Mesendoderm (in vitro differentiated cells): ENCODE measurements around the gene ACACA.

Experiments used
- DNase-seq: peaks from one replicate; pipeline ENCODE4 v3.0.0; 2013
- H2AK5ac ChIP-seq: 2 replicates; pipeline ENCODE4 v1.6.1; 2013; ENCODE audit warnings: low read length, inconsistent platforms
- H2BK120ac ChIP-seq: 2 replicates; pipeline ENCODE4 v1.6.1; 2013; ENCODE audit warnings: low read depth, mild to moderate bottlenecking, low read length, moderate library complexity, mixed read lengths
- H2BK15ac ChIP-seq: replicated peaks from 2 replicates; pipeline ENCODE4 v1.6.1; 2013; ENCODE audit warnings: low read depth, mild to moderate bottlenecking, moderate library complexity
- H2BK5ac ChIP-seq: 2 replicates; pipeline ENCODE4 v1.6.1; 2013; ENCODE audit warnings: low read length, inconsistent platforms
- H3K18ac ChIP-seq: 2 replicates; pipeline ENCODE4 v1.6.1; 2013; ENCODE audit warnings: mild to moderate bottlenecking, low read length, mixed read lengths
- H3K23ac ChIP-seq: one replicate; pipeline ENCODE4 v1.6.1; 2013; ENCODE audit warnings: low read length
- H3K27ac ChIP-seq: 2 replicates; pipeline ENCODE4 v1.5.1; 2013; ENCODE audit warnings: low read depth, mild to moderate bottlenecking, inconsistent platforms, low read length, moderate library complexity
- H3K27me3 ChIP-seq: 2 replicates; pipeline ENCODE4 v1.6.1; 2013; ENCODE audit warnings: low read length, control low read depth, mild to moderate bottlenecking, inconsistent platforms; ENCODE audit not compliant: insufficient read depth, poor library complexity
- H3K36me3 ChIP-seq: 2 replicates; pipeline ENCODE4 v1.6.1; 2013; ENCODE audit warnings: low read length, inconsistent platforms; ENCODE audit not compliant: control insufficient read depth, insufficient read depth
- H3K4ac ChIP-seq: one replicate; pipeline ENCODE4 v1.6.1; 2013; ENCODE audit warnings: low read depth, mild to moderate bottlenecking, low read length, moderate library complexity
- H3K4me1 ChIP-seq: 2 replicates; pipeline ENCODE4 v1.6.1; 2013; ENCODE audit warnings: low read depth, low read length, inconsistent platforms; ENCODE audit not compliant: control insufficient read depth
- H3K4me2 ChIP-seq: 2 replicates; pipeline ENCODE4 v1.6.1; 2013; ENCODE audit warnings: low read length
- H3K4me3 ChIP-seq: 2 replicates; pipeline ENCODE4 v1.5.1; 2013; ENCODE audit warnings: mild to moderate bottlenecking, low read length
- H3K56ac ChIP-seq: one replicate; pipeline ENCODE4 v1.6.1; 2013; ENCODE audit warnings: low read length
- H3K79me1 ChIP-seq: 2 replicates; pipeline ENCODE4 v1.6.1; 2013; ENCODE audit warnings: low read length, inconsistent platforms
- H3K79me2 ChIP-seq: 2 replicates; pipeline ENCODE4 v1.6.1; 2013; ENCODE audit warnings: mild to moderate bottlenecking, low read length; ENCODE audit not compliant: control insufficient read depth, insufficient read depth
- H3K9ac ChIP-seq: 2 replicates; pipeline ENCODE4 v1.6.1; 2013; ENCODE audit warnings: low read length, inconsistent platforms
- H4K5ac ChIP-seq: one replicate; pipeline ENCODE4 v1.6.1; 2013; ENCODE audit warnings: low read length
- H4K8ac ChIP-seq: one replicate; pipeline ENCODE4 v1.6.1; 2013; ENCODE audit warnings: low read depth, mild to moderate bottlenecking, control low read depth, low read length, moderate library complexity
- WGBS: extraction: QIAGEN DNeasy Blood & Tissue Kit; methylation state at CpG from one replicate; pipeline ENCODE4 v1.1.7; 2013; ENCODE audit warnings: low lambda C conversion rate, missing lambda C conversion rate; ENCODE audit not compliant: insufficient coverage; ENCODE audit errors: extremely low coverage; 5-methylcytosine and 5-hydroxymethylcytosine counted together

ACACA gene

GRCh38 chr17:37158290-37158689 lies 248.3 kb downstream of the ACACA start:
- H3K23ac ChIP-seq = no peak overlapping the region
- H2BK15ac ChIP-seq = no peak overlapping the region
- no peak overlapping the region for H2AK5ac ChIP-seq
- no peak overlapping the region for H3K4me3 ChIP-seq
- peaks cover 3% of the 10 kb centered on the region for H3K36me3 ChIP-seq
- H4K8ac ChIP-seq = no peak overlapping the region
- H3K56ac ChIP-seq = no peak overlapping the region
- no peak for DNase-seq
- H2BK5ac ChIP-seq = no peak overlapping the region
- H3K18ac ChIP-seq = no peak overlapping the region
- H3K27me3 ChIP-seq = no peaks in the 10 kb centered on the region
- H4K5ac ChIP-seq = no peak overlapping the region
- no peak overlapping the region for H2BK120ac ChIP-seq
- H3K4me1 ChIP-seq = peaks cover 2% of the 10 kb centered on the region
- no peak overlapping the region for H3K4me2 ChIP-seq
- H3K79me1 ChIP-seq = no peaks in the 10 kb centered on the region
- no peak overlapping the region for H3K9ac ChIP-seq
- H3K79me2 ChIP-seq = no peaks in the 10 kb centered on the region
- no peak overlapping the region for H3K27ac ChIP-seq
- no peak overlapping the region for H3K4ac ChIP-seq
- WGBS = no CpG with 5 or more reads among the region's 5 CpGs

DNA sequence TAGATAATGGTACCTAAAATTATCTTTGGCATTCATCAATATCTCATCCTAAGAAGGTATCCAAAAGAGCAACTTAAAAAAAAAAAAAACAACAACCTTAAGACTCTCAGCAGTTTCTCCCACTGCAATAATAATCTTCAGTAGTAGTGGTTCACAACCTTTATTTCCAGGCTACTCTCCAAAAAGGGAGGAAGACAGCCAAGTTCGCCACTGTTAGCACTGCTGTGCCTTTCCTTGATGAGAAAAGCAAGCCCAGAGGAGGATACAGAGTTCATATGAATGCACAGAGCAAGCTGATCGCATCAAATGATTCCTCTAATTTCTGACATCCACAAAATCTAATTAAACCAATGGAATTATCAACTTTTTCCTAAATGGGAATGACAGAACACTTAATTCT lies 258.5 kb downstream of the ACACA start:
- no peak overlapping the region for H2BK15ac ChIP-seq
- H3K79me1 ChIP-seq = no peaks in the 10 kb centered on the region
- no peak overlapping the region for H2BK5ac ChIP-seq
- H3K27me3 ChIP-seq = no peaks in the 10 kb centered on the region
- H3K4ac ChIP-seq = no peak overlapping the region
- no peaks in the 10 kb centered on the region for H3K4me1 ChIP-seq
- H3K23ac ChIP-seq = no peak overlapping the region
- DNase-seq = no peak
- H2AK5ac ChIP-seq = no peak overlapping the region
- H4K8ac ChIP-seq = no peak overlapping the region
- H2BK120ac ChIP-seq = no peak overlapping the region
- H3K18ac ChIP-seq = no peak overlapping the region
- no peak overlapping the region for H3K4me2 ChIP-seq
- H3K27ac ChIP-seq = no peak overlapping the region
- no CpG with 5 or more reads among the region's 2 CpGs for WGBS
- H3K79me2 ChIP-seq = no peaks in the 10 kb centered on the region
- H3K36me3 ChIP-seq = peaks cover 2% of the 10 kb centered on the region
- H4K5ac ChIP-seq = no peak overlapping the region
- no peak overlapping the region for H3K56ac ChIP-seq
- H3K4me3 ChIP-seq = no peak overlapping the region
- no peak overlapping the region for H3K9ac ChIP-seq

GRCh38 chr17:37147301-37147812 lies 259.3 kb downstream of the ACACA start:
- Histone ChIP-seq H3K79me1 (no peaks in the 10 kb centered on the region), H3K4ac (no peak overlapping the region), H3K4me1 (no peaks in the 10 kb centered on the region), H3K9ac (no peak overlapping the region), H2AK5ac (no peak overlapping the region), H3K23ac (no peak overlapping the region), H2BK15ac (no peak overlapping the region), H2BK120ac (no peak overlapping the region), H4K8ac (no peak overlapping the region), H3K27ac (no peak overlapping the region), H3K18ac (no peak overlapping the region), H3K27me3 (no peaks in the 10 kb centered on the region), H2BK5ac (no peak overlapping the region), H3K36me3 (peaks cover 2% of the 10 kb centered on the region), H4K5ac (no peak overlapping the region), H3K4me2 (no peak overlapping the region), H3K56ac (no peak overlapping the region), H3K79me2 (no peaks in the 10 kb centered on the region), H3K4me3 (no peak overlapping the region)
- no peak for DNase-seq
- no CpG with 5 or more reads among the region's 4 CpGs for WGBS

DNA sequence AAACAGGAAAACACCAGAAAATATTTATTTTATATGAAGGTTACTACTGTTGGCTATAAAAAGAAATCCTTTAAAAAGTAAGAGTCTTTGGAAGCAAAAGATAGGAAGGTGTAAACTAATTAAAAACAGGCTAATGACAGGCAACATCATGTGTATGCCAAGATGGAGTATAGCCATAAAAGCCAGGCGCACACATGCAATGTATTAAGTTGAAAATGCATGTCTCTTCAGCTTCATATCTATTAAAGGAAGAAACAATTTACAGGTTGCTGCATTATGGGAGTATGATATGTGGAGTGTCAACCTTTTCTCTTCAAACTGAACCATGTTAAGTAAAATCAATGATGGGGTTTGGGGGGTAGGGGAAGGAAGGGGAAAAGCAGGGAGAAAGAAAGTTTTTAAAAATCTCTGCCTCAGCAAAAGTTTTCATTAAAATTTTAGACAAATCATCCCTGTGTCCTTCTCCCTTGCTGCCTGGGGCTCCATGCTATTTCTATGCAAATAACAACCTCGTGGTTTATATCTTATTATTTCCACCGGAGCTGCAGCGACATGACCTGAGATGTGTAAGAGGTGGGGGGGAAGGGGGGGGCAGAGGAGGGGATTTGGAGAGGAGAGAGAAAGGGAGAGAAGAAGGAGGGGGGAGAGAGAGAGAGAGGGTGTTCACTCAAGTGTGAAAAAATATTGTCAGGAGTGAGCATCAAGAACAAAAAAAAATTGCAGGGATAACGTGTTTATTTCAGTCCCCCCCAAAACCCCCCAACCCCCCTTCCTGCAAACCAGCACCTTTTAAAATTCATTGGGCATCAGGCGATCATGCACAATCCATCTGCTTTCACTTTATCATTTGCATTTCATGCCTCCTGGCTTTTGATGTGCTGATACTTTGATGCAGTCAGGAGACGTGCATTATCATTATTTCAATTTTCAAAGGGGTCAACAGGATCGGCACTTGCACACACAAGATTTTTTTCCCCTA lies 260.3 kb downstream of the ACACA start:
- H3K4me1 ChIP-seq = no peaks in the 10 kb centered on the region
- H2AK5ac ChIP-seq = no peak overlapping the region
- no peak overlapping the region for H3K23ac ChIP-seq
- H3K27me3 ChIP-seq = no peaks in the 10 kb centered on the region
- no peak overlapping the region for H2BK5ac ChIP-seq
- no peaks in the 10 kb centered on the region for H3K79me2 ChIP-seq
- H4K8ac ChIP-seq = no peak overlapping the region
- H3K27ac ChIP-seq = no peak overlapping the region
- H3K56ac ChIP-seq = no peak overlapping the region
- no peaks in the 10 kb centered on the region for H3K79me1 ChIP-seq
- H2BK120ac ChIP-seq = no peak overlapping the region
- DNase-seq = no peak
- no peak overlapping the region for H2BK15ac ChIP-seq
- H3K9ac ChIP-seq = no peak overlapping the region
- peaks cover 2% of the 10 kb centered on the region for H3K36me3 ChIP-seq
- WGBS = no CpG with 5 or more reads among the region's 8 CpGs
- H3K4me3 ChIP-seq = no peak overlapping the region
- H4K5ac ChIP-seq = no peak overlapping the region
- no peak overlapping the region for H3K4me2 ChIP-seq
- H3K18ac ChIP-seq = peak overlapping the region; percentile 35
- no peak overlapping the region for H3K4ac ChIP-seq

GRCh38 chr17:37144075-37144701 lies 262.4 kb downstream of the ACACA start:
- H4K5ac ChIP-seq = no peak overlapping the region
- no peak for DNase-seq
- H2BK120ac ChIP-seq = no peak overlapping the region
- WGBS = no CpG with 5 or more reads among the region's 7 CpGs
- no peak overlapping the region for H2AK5ac ChIP-seq
- no peak overlapping the region for H3K56ac ChIP-seq
- no peak overlapping the region for H2BK5ac ChIP-seq
- no peak overlapping the region for H3K4me2 ChIP-seq
- no peak overlapping the region for H3K27ac ChIP-seq
- H3K18ac ChIP-seq = no peak overlapping the region
- H3K4me1 ChIP-seq = no peaks in the 10 kb centered on the region
- H3K9ac ChIP-seq = no peak overlapping the region
- no peak overlapping the region for H2BK15ac ChIP-seq
- no peak overlapping the region for H4K8ac ChIP-seq
- H3K79me2 ChIP-seq = no peaks in the 10 kb centered on the region
- no peak overlapping the region for H3K4me3 ChIP-seq
- H3K23ac ChIP-seq = no peak overlapping the region
- H3K36me3 ChIP-seq = peaks cover 2% of the 10 kb centered on the region
- no peaks in the 10 kb centered on the region for H3K79me1 ChIP-seq
- no peak overlapping the region for H3K4ac ChIP-seq
- no peaks in the 10 kb centered on the region for H3K27me3 ChIP-seq
